ENCODE results near the gene PPP2R2C.

Gene PPP2R2C

GRCh38 chr4:6290769-6291547 lies 181.5 kb downstream of the PPP2R2C start:
- ChIA-PET CTCF (no interaction called here), POLR2A (no interaction called here)
- no peaks in the 10 kb centered on the region for H3K9me3 ChIP-seq (ENCODE audit: control insufficient read depth, insufficient read depth, low read depth, low read length)
- H3K4me1 ChIP-seq (ENCODE audit: control insufficient read depth, insufficient read depth, low read length) = no peaks in the 10 kb centered on the region
- peaks cover 0 to 66% of the 10 kb centered on the region in 2 experiments; a peak in 1 of 3 replicates for H3K36me3 ChIP-seq (ENCODE audit: control insufficient read depth in 2 of 2, insufficient read depth in 1 of 2, low read length in 2 of 2)
- H3K4me3 ChIP-seq (ENCODE audit: low read depth, low read length) = no peak overlapping the region
- no peak overlapping the region for H3K27ac ChIP-seq (ENCODE audit: extremely low read depth, low read depth, low read length)
- TF ChIP-seq ZNF580 (tag by site-specific recombination; IDR thresholded peaks at IDR 0.05) = no peak
- TF ChIP-seq, protein P1, sequence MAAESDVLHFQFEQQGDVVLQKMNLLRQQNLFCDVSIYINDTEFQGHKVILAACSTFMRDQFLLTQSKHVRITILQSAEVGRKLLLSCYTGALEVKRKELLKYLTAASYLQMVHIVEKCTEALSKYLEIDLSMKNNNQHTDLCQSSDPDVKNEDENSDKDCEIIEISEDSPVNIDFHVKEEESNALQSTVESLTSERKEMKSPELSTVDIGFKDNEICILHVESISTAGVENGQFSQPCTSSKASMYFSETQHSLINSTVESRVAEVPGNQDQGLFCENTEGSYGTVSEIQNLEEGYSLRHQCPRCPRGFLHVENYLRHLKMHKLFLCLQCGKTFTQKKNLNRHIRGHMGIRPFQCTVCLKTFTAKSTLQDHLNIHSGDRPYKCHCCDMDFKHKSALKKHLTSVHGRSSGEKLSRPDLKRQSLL (tag by site-specific recombination; IDR thresholded peaks at IDR 0.05) = no peak
- no peak for TF ChIP-seq ZIC2 (tag by site-specific recombination; IDR thresholded peaks at IDR 0.05)

- no peak overlapping the region for H3K27ac ChIP-seq (ENCODE audit: extremely low read depth, low read depth, low read length)
- no peak for TF ChIP-seq ZNF580 (tag by site-specific recombination; IDR thresholded peaks at IDR 0.05)
- TF ChIP-seq EGR2 (tag by site-specific recombination; IDR thresholded peaks at IDR 0.05; ENCODE audit: low read depth) = no peak
- TF ChIP-seq ZNF555 (tag by site-specific recombination; conservative IDR thresholded peaks at IDR 0.05) = no peak
- no peak for TF ChIP-seq ZNF366 (tag by site-specific recombination; conservative IDR thresholded peaks at IDR 0.05)
- no peak for TF ChIP-seq ZNF404 (tag by site-specific recombination; IDR thresholded peaks at IDR 0.05)
- TF ChIP-seq ZSCAN23 (tag by site-specific recombination; IDR thresholded peaks at IDR 0.05) = no peak
- no peak for TF ChIP-seq GFI1B (tag by site-specific recombination; IDR thresholded peaks at IDR 0.05)
- no peak for TF ChIP-seq ZNF544 (tag by site-specific recombination; IDR thresholded peaks at IDR 0.05)
- TF ChIP-seq KLF16 (tag by site-specific recombination; IDR thresholded peaks at IDR 0.05) = no peak
- no peak for TF ChIP-seq ZNF426 (tag by site-specific recombination; IDR thresholded peaks at IDR 0.05)
- no peak for TF ChIP-seq KLF17 (tag by site-specific recombination; IDR thresholded peaks at IDR 0.05)
- TF ChIP-seq RBAK (tag by site-specific recombination; IDR thresholded peaks at IDR 0.05) = no peak
- TF ChIP-seq, protein P2, sequence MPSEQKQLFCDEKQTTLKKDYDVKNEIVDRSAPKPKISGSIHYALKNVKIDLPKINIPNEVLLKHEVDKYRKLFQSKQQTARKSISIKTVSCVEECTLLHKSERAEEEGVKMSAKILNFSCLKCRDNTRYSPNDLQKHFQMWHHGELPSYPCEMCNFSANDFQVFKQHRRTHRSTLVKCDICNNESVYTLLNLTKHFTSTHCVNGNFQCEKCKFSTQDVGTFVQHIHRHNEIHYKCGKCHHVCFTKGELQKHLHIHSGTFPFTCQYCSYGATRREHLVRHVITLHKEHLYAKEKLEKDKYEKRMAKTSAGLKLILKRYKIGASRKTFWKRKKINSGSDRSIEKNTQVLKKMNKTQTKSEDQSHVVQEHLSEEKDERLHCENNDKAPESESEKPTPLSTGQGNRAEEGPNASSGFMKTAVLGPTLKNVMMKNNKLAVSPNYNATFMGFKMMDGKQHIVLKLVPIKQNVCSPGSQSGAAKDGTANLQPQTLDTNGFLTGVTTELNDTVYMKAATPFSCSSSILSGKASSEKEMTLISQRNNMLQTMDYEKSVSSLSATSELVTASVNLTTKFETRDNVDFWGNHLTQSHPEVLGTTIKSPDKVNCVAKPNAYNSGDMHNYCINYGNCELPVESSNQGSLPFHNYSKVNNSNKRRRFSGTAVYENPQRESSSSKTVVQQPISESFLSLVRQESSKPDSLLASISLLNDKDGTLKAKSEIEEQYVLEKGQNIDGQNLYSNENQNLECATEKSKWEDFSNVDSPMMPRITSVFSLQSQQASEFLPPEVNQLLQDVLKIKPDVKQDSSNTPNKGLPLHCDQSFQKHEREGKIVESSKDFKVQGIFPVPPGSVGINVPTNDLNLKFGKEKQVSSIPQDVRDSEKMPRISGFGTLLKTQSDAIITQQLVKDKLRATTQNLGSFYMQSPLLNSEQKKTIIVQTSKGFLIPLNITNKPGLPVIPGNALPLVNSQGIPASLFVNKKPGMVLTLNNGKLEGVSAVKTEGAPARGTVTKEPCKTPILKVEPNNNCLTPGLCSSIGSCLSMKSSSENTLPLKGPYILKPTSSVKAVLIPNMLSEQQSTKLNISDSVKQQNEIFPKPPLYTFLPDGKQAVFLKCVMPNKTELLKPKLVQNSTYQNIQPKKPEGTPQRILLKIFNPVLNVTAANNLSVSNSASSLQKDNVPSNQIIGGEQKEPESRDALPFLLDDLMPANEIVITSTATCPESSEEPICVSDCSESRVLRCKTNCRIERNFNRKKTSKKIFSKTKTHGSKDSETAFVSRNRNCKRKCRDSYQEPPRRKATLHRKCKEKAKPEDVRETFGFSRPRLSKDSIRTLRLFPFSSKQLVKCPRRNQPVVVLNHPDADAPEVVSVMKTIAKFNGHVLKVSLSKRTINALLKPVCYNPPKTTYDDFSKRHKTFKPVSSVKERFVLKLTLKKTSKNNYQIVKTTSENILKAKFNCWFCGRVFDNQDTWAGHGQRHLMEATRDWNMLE (tag by site-specific recombination; conservative IDR thresholded peaks at IDR 0.05; ENCODE audit: low read depth) = no peak
- no peak for TF ChIP-seq ZNF155 (tag by site-specific recombination; IDR thresholded peaks at IDR 0.05)
- TF ChIP-seq ZNF548 (tag by site-specific recombination; IDR thresholded peaks at IDR 0.05) = no peak
- TF ChIP-seq, protein P3, sequence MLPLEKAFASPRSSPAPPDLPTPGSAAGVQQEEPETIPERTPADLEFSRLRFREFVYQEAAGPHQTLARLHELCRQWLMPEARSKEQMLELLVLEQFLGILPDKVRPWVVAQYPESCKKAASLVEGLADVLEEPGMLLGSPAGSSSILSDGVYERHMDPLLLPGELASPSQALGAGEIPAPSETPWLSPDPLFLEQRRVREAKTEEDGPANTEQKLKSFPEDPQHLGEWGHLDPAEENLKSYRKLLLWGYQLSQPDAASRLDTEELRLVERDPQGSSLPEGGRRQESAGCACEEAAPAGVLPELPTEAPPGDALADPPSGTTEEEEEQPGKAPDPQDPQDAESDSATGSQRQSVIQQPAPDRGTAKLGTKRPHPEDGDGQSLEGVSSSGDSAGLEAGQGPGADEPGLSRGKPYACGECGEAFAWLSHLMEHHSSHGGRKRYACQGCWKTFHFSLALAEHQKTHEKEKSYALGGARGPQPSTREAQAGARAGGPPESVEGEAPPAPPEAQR (tag by site-specific recombination; IDR thresholded peaks at IDR 0.05) = no peak
- TF ChIP-seq, protein P4, sequence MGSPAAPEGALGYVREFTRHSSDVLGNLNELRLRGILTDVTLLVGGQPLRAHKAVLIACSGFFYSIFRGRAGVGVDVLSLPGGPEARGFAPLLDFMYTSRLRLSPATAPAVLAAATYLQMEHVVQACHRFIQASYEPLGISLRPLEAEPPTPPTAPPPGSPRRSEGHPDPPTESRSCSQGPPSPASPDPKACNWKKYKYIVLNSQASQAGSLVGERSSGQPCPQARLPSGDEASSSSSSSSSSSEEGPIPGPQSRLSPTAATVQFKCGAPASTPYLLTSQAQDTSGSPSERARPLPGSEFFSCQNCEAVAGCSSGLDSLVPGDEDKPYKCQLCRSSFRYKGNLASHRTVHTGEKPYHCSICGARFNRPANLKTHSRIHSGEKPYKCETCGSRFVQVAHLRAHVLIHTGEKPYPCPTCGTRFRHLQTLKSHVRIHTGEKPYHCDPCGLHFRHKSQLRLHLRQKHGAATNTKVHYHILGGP (tag by site-specific recombination; IDR thresholded peaks at IDR 0.05) = no peak
- TF ChIP-seq ZNF785 (tag by site-specific recombination; IDR thresholded peaks at IDR 0.05) = no peak
- no peak for TF ChIP-seq ZNF792 (tag by site-specific recombination; IDR thresholded peaks at IDR 0.05)
- ChIA-PET POLR2A (no interaction called here), CTCF (interaction anchor here (0.7 kb wide), 1 partner anchor 39 kb away, joined by 3 read pairs; no protein-coding TSS in a partner anchor)
- no peak overlapping the region for H3K4me3 ChIP-seq (ENCODE audit: low read depth, low read length)
- H3K4me1 ChIP-seq (ENCODE audit: control insufficient read depth, insufficient read depth, low read length) = no peaks in the 10 kb centered on the region
- H3K36me3 ChIP-seq (ENCODE audit: control insufficient read depth in 2 of 2, insufficient read depth in 1 of 2, low read length in 2 of 2) = peaks cover 0 to 64% of the 10 kb centered on the region in 2 experiments; a peak in 1 of 3 replicates
- no peaks in the 10 kb centered on the region for H3K9me3 ChIP-seq (ENCODE audit: control insufficient read depth, insufficient read depth, low read depth, low read length)
Observed at GRCh38 chr4:6290256-6290655, 182.2 kb downstream of the PPP2R2C start.
